ENCODE measurements around the gene SRSF11.

- TF ChIP-seq CTCF (conservative IDR thresholded peaks at IDR 0.05; ENCODE audit: low read depth, low read length) (no peak), POLR2A (IDR thresholded peaks at IDR 0.05; ENCODE audit: low read depth, low read length) (no peak), CEBPB (IDR thresholded peaks at IDR 0.05; ENCODE audit: low read depth, low read length) (no peak), RAD21 (IDR thresholded peaks at IDR 0.05; ENCODE audit: low read length) (no peak), MAFK (IDR thresholded peaks at IDR 0.05; ENCODE audit: low read depth, low read length) (no peak), RCOR1 (IDR thresholded peaks at IDR 0.05; ENCODE audit: insufficient replicate concordance, low read length) (no peak)
Observed at GRCh38 chr1:70227439-70227838, 6.3 kb downstream of the SRSF11 start.
